HG03039 (cell line): ENCODE results near the gene SLC6A12.

Experiments
- ATAC-seq: cut with Tn5 transposase; IDR thresholded peaks from one replicate; pipeline ENCODE4 v1.9.1; 2021; ENCODE audit warnings: mild to moderate bottlenecking, moderate library complexity; ENCODE audit not compliant: unreplicated experiment

The SLC6A12 gene

GRCh38 chr12:214003-214741, at the start of gene SLC6A12:
SLC6A12 (minus strand) TSS chr12:214157; CDS start chr12:209986, 4,171 bp downstream.
- no peak for ATAC-seq

- ATAC-seq, result no peak
These were observed 49.6 kb upstream of the SLC6A12 start for GRCh38 chr12:263574-263973.

- no peak for ATAC-seq
These were observed 48.9 kb upstream of the SLC6A12 start, which contains the start of gene SLC6A13 for GRCh38 chr12:262817-263216. SLC6A13 (minus strand) TSS chr12:262836; CDS start chr12:260052, 2,784 bp downstream.

GRCh38 chr12:262113-262512, 48.2 kb upstream of the SLC6A12 start:
- no peak for ATAC-seq

GRCh38 chr12:257521-258321, 43.8 kb upstream of the SLC6A12 start:
- no peak for ATAC-seq

- no peak for ATAC-seq
These were observed 43.0 kb upstream of the SLC6A12 start for GRCh38 chr12:256958-257357.

GRCh38 chr12:256225-256624, 42.3 kb upstream of the SLC6A12 start:
- no peak for ATAC-seq

GRCh38 chr12:254912-255311, 41.0 kb upstream of the SLC6A12 start:
- no peak for ATAC-seq

- ATAC-seq, result no peak
These were observed 40.1 kb upstream of the SLC6A12 start for GRCh38 chr12:254039-254438.

GRCh38 chr12:253116-253831, 39.3 kb upstream of the SLC6A12 start:
- ATAC-seq, result no peak

GRCh38 chr12:252636-253035, 38.7 kb upstream of the SLC6A12 start:
- ATAC-seq, result no peak

GRCh38 chr12:247271-247670, 33.3 kb upstream of the SLC6A12 start:
- ATAC-seq, result no peak

GRCh38 chr12:243381-243780, 29.4 kb upstream of the SLC6A12 start:
- no peak for ATAC-seq

- no peak for ATAC-seq
These were observed 28.5 kb upstream of the SLC6A12 start for GRCh38 chr12:242496-242895.

- ATAC-seq, result no peak
These were observed 27.3 kb upstream of the SLC6A12 start for GRCh38 chr12:241266-241665.

- no peak for ATAC-seq
These were observed 26.6 kb upstream of the SLC6A12 start for GRCh38 chr12:240566-240965.

GRCh38 chr12:238736-239398, 24.9 kb upstream of the SLC6A12 start:
- ATAC-seq, result no peak

GRCh38 chr12:238116-238515, 24.2 kb upstream of the SLC6A12 start:
- ATAC-seq, result no peak

- ATAC-seq, result no peak
These were observed 23.3 kb upstream of the SLC6A12 start for GRCh38 chr12:237026-237815.

GRCh38 chr12:236445-236844, 22.5 kb upstream of the SLC6A12 start:
- ATAC-seq, result no peak
